ENCODE results near the gene CCDC87.
A peak's percentile ranks its signal among the peaks of the same experiment; 100 is the strongest.

GRCh38 chr11:66638177-66639065, 45.6 kb upstream of the CCDC87 start, which contains the start of gene RBM4:
- TF ChIP-seq, protein P1, sequence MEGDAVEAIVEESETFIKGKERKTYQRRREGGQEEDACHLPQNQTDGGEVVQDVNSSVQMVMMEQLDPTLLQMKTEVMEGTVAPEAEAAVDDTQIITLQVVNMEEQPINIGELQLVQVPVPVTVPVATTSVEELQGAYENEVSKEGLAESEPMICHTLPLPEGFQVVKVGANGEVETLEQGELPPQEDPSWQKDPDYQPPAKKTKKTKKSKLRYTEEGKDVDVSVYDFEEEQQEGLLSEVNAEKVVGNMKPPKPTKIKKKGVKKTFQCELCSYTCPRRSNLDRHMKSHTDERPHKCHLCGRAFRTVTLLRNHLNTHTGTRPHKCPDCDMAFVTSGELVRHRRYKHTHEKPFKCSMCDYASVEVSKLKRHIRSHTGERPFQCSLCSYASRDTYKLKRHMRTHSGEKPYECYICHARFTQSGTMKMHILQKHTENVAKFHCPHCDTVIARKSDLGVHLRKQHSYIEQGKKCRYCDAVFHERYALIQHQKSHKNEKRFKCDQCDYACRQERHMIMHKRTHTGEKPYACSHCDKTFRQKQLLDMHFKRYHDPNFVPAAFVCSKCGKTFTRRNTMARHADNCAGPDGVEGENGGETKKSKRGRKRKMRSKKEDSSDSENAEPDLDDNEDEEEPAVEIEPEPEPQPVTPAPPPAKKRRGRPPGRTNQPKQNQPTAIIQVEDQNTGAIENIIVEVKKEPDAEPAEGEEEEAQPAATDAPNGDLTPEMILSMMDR (IDR thresholded peaks at IDR 0.05), result peak; percentile 29; the same call in 1 of the 2 replicates
- TF ChIP-seq ZFX (IDR thresholded peaks at IDR 0.05; ENCODE audit: borderline replicate concordance), result no peak
